IMR-90 (cell line): ENCODE data around the gene CYSRT1. TPM values are rescaled to one million over a fixed set of nuclear protein-coding genes. Genes with fewer than 3 reads are reported as not detected.

Experiments
- ATAC-seq: fragments of 200-7000 bp; cut with Tn5 transposase; 2 replicates; pipeline ENCODE4 v1.9.1; 2020; ENCODE audit warnings: low read depth, mild to moderate bottlenecking, moderate library complexity
- BruUV-seq: library from RNA; stranded (reverse); fragments of 400-500 nt; replicated peaks from 2 replicates; lab custom pipeline; 2021; lab: Mats Ljungman, UMichigan
- CTCF ChIA-PET: fragments of 300-600 bp; formaldehyde crosslinking; extraction: SDS; loops from one replicate; lab custom pipeline; 2021; ENCODE audit warnings: antibody characterized with exemption; lab: Yijun Ruan, JAX
- POLR2A ChIA-PET: fragments of 300-600 bp; sonication (Branson Sonifier 250); formaldehyde crosslinking; loops from one replicate; lab custom pipeline; 2022; ENCODE audit warnings: antibody characterized with exemption; ENCODE audit not compliant: unreplicated experiment; lab: Charles Lee
- DNase-seq: peaks from one replicate; pipeline ENCODE4 v3.0.0; 2013
- H2AFZ ChIP-seq: replicated peaks from 2 replicates; pipeline ENCODE3; 2013; ENCODE audit warnings: low read length, mild to moderate bottlenecking; ENCODE audit not compliant: poor library complexity
- H2AK5ac ChIP-seq: 2 replicates; pipeline ENCODE4 v1.6.1; 2013; ENCODE audit warnings: low read depth, low read length, inconsistent platforms
- H2AK9ac ChIP-seq: replicated peaks from 2 replicates; pipeline ENCODE3; 2013; ENCODE audit warnings: mild to moderate bottlenecking, low read depth, low read length, moderate library complexity; ENCODE audit not compliant: poor library complexity
- H2BK120ac ChIP-seq: 2 replicates; pipeline ENCODE4 v1.6.1; 2013; ENCODE audit warnings: low read depth, low read length, inconsistent platforms
- H2BK15ac ChIP-seq: 3 replicates; pipeline ENCODE4 v1.6.1; 2013; ENCODE audit warnings: low read depth, low read length, inconsistent platforms
- H2BK20ac ChIP-seq: 2 replicates; pipeline ENCODE4 v1.6.1; 2013; ENCODE audit warnings: low read depth, mild to moderate bottlenecking, inconsistent platforms, low read length, moderate library complexity
- H2BK5ac ChIP-seq: 2 replicates; pipeline ENCODE4 v1.6.1; 2013; ENCODE audit warnings: mild to moderate bottlenecking, low read depth, low read length, inconsistent platforms; ENCODE audit not compliant: poor library complexity, severe bottlenecking
- H3K14ac ChIP-seq: replicated peaks from 2 replicates; pipeline ENCODE4 v1.6.1; 2013; ENCODE audit warnings: low read depth, low read length, inconsistent platforms
- H3K18ac ChIP-seq: 2 replicates; pipeline ENCODE4 v1.6.1; 2013; ENCODE audit warnings: low read depth, low read length, control low read depth
- H3K23ac ChIP-seq: 2 replicates; pipeline ENCODE4 v1.6.1; 2013; ENCODE audit warnings: low read depth, low read length, inconsistent platforms
- H3K27ac ChIP-seq: 2 replicates; pipeline ENCODE4 v1.5.1; 2013; ENCODE audit warnings: mild to moderate bottlenecking, control low read depth, low read length; ENCODE audit not compliant: insufficient read depth
- H3K27me3 ChIP-seq: 2 replicates; pipeline ENCODE4 v1.6.1; 2013; ENCODE audit warnings: low read length; ENCODE audit not compliant: control insufficient read depth, insufficient read depth
- H3K36me3 ChIP-seq: 2 replicates; pipeline ENCODE4 v1.6.1; 2013; ENCODE audit warnings: low read length, mixed read lengths; ENCODE audit not compliant: control insufficient read depth, insufficient read depth
- H3K4ac ChIP-seq: 2 replicates; pipeline ENCODE4 v1.6.1; 2013; ENCODE audit warnings: low read depth, low read length, inconsistent platforms
- H3K4me1 ChIP-seq: 2 replicates; pipeline ENCODE4 v1.6.1; 2013; ENCODE audit warnings: low read length, mixed read lengths; ENCODE audit not compliant: control insufficient read depth, insufficient read depth
- H3K4me2 ChIP-seq: 2 replicates; pipeline ENCODE4 v1.6.1; 2013; ENCODE audit warnings: low read depth, mild to moderate bottlenecking, control low read depth, low read length, moderate library complexity
- H3K4me3 ChIP-seq: 2 replicates; pipeline ENCODE4 v1.5.1; 2013; ENCODE audit warnings: low read depth, mild to moderate bottlenecking, control low read depth, low read length, moderate library complexity; ENCODE audit not compliant: insufficient read depth
- H3K56ac ChIP-seq: 2 replicates; pipeline ENCODE4 v1.6.1; 2013; ENCODE audit warnings: low read length, inconsistent platforms; ENCODE audit not compliant: insufficient read depth; ENCODE audit errors: extremely low read depth
- H3K79me1 ChIP-seq, 2 experiments: 2 replicates each; pipeline ENCODE4 v1.6.1; 2013; ENCODE audit warnings: low read length in 2 of 2, inconsistent platforms in 1 of 2, low read depth in 1 of 2
- H3K9ac ChIP-seq: 2 replicates; pipeline ENCODE4 v1.6.1; 2013; ENCODE audit warnings: low read depth, low read length, control low read depth
- H3K9me1 ChIP-seq: 2 replicates; pipeline ENCODE4 v1.6.1; 2013; ENCODE audit warnings: low read length, inconsistent platforms; ENCODE audit not compliant: insufficient read depth
- H3K9me3 ChIP-seq: 2 replicates; pipeline ENCODE4 v1.6.1; 2013; ENCODE audit warnings: low read length; ENCODE audit not compliant: control insufficient read depth, insufficient read depth
- H4K20me1 ChIP-seq: 2 replicates; pipeline ENCODE4 v1.6.1; 2013; ENCODE audit warnings: low read length, inconsistent platforms; ENCODE audit not compliant: insufficient read depth
- H4K5ac ChIP-seq: 2 replicates; pipeline ENCODE4 v1.6.1; 2013; ENCODE audit warnings: mild to moderate bottlenecking, low read depth, low read length, control low read depth
- H4K8ac ChIP-seq, 2 experiments: 2 replicates each; pipeline ENCODE4 v1.6.1; 2013; ENCODE audit warnings: low read depth in 2 of 2, low read length in 2 of 2, control low read depth in 1 of 2, inconsistent platforms in 1 of 2
- H4K91ac ChIP-seq: 2 replicates; pipeline ENCODE4 v1.6.1; 2013; ENCODE audit warnings: low read depth, low read length, inconsistent platforms; ENCODE audit not compliant: insufficient read depth
- CTCF ChIP-seq: conservative IDR thresholded peaks from 2 replicates; pipeline ENCODE4 v1.5.1; 2012; ENCODE audit warnings: mild to moderate bottlenecking, low read depth, low read length, improper control_type of control experiment
- ELK1 ChIP-seq: fragments of 150-350 bp; IDR thresholded peaks from 2 replicates; pipeline ENCODE4 v1.6.1; 2016; ENCODE audit warnings: low read depth, mild to moderate bottlenecking, low read length, moderate library complexity, borderline replicate concordance
- FOS ChIP-seq: fragments of 150-350 bp; IDR thresholded peaks from 2 replicates; pipeline ENCODE4 v1.6.1; 2016; ENCODE audit warnings: low read depth, low read length
- MAFK ChIP-seq: IDR thresholded peaks from 2 replicates; pipeline ENCODE4 v1.6.1; 2012; ENCODE audit warnings: low read depth, low read length, improper control_type of control experiment
- MXI1 ChIP-seq: IDR thresholded peaks from 2 replicates; pipeline ENCODE4 v1.6.1; 2012; ENCODE audit warnings: low read depth, mild to moderate bottlenecking, low read length, moderate library complexity, borderline replicate concordance
- NFE2L2 ChIP-seq: fragments of 150-350 bp; IDR thresholded peaks from 2 replicates; pipeline ENCODE4 v1.6.1; 2016; ENCODE audit warnings: low read depth, mild to moderate bottlenecking, low read length
- POLR2A ChIP-seq: IDR thresholded peaks from 2 replicates; pipeline ENCODE4 v1.6.1; 2012; ENCODE audit warnings: mild to moderate bottlenecking, low read depth, low read length
- RAD21 ChIP-seq: IDR thresholded peaks from 2 replicates; pipeline ENCODE4 v1.6.1; 2012; ENCODE audit warnings: low read length, improper control_type of control experiment
- RCOR1 ChIP-seq: IDR thresholded peaks from 2 replicates; pipeline ENCODE4 v1.6.1; 2012; ENCODE audit warnings: mild to moderate bottlenecking, low read length, improper control_type of control experiment; ENCODE audit not compliant: insufficient replicate concordance
- RFX5 ChIP-seq: IDR thresholded peaks from 2 replicates; pipeline ENCODE4 v1.8.0; 2012; ENCODE audit warnings: low read depth, mild to moderate bottlenecking, low read length, moderate library complexity
- SMC3 ChIP-seq: fragments of 150-350 bp; IDR thresholded peaks from 2 replicates; pipeline ENCODE4 v1.6.1; 2016; ENCODE audit warnings: low read depth, mild to moderate bottlenecking, antibody characterized with exemption, low read length, moderate library complexity
- USF2 ChIP-seq: fragments of 150-350 bp; IDR thresholded peaks from 2 replicates; pipeline ENCODE4 v1.6.1; 2017; ENCODE audit warnings: mild to moderate bottlenecking, antibody characterized with exemption, low read length, low read depth
- WGBS, 2 experiments: methylation state at CpG; one replicate each; pipeline versions ENCODE4 v1.1.5 to v1.1.7; 2013; ENCODE audit warnings: missing lambda C conversion rate in 2 of 2; ENCODE audit not compliant: insufficient read length in 1 of 2; ENCODE audit errors: extremely low coverage in 2 of 2; 5-methylcytosine and 5-hydroxymethylcytosine counted together
- dilution Hi-C: fragments of 300-500 bp; cut with HindIII; formaldehyde crosslinking; loops from one replicate; pipeline ENCODE4 v1.14.3; 2018; ENCODE audit warnings: low sequenced_read_pairs; ENCODE audit not compliant: unreplicated experiment
- in situ Hi-C: fragments of 300-500 bp; cut with MboI; formaldehyde crosslinking; loops from 3 replicates; pipeline ENCODE4 v1.14.3; 2019; ENCODE audit warnings: low sequenced_read_pairs, inconsistent platforms, mixed read lengths
- intact Hi-C: fragments of 100-400 bp; cut with micrococcal nuclease; formaldehyde crosslinking; loops from 2 replicates; pipeline ENCODE4 v1.10.0; 2022
- polyA plus RNA-seq, 3 experiments: library from polyadenylated mRNA; depleted of rRNA; stranded (reverse); fragments of >200 nt; gene quantifications; 2 replicates each; pipeline ENCODE4 v1.2.3, GENCODE V29; 2012; ENCODE audit warnings: low replicate concordance in 1 of 3
- total RNA-seq: library from RNA; depleted of rRNA; stranded (reverse); fragments of >200 nt; gene quantifications from 2 replicates; pipeline ENCODE4 v1.2.3, GENCODE V29; 2012

CYSRT1 gene
- total and polyA plus RNA-seq, 2 of the 4 experiments (the other 2 are of a cell fraction) = 0.18 to 0.84 TPM

GRCh38 chr9:137201205-137201868 lies 23.6 kb upstream of the CYSRT1 start:
- peak overlapping the region; percentile 94 for H2AK9ac ChIP-seq
- no peaks in the 10 kb centered on the region for H3K27me3 ChIP-seq
- peak overlapping the region; percentile 93 for H3K9ac ChIP-seq
- peaks cover 34 to 81% of the 10 kb centered on the region in 2 experiments for H3K79me1 ChIP-seq
- peak overlapping the region; percentile 86 for H3K4me2 ChIP-seq
- H3K18ac ChIP-seq = no peak overlapping the region
- H4K5ac ChIP-seq = peak overlapping the region; percentile 83
- intact Hi-C loops = no loop called here
- peak overlapping the region; percentile 98 for H2AK5ac ChIP-seq
- H3K56ac ChIP-seq = peak overlapping the region; percentile 25; the same call in 1 of the 2 replicates
- dilution Hi-C loops = no loop called here
- no peak overlapping the region for H2BK20ac ChIP-seq
- no peaks in the 10 kb centered on the region for H3K36me3 ChIP-seq
- H3K4me3 ChIP-seq = peak overlapping the region; percentile 88
- peak overlapping the region; percentile 100 for H2AFZ ChIP-seq
- H3K14ac ChIP-seq = peak overlapping the region; percentile 93
- peaks cover 24% of the 10 kb centered on the region for H3K4me1 ChIP-seq
- 3% methylated on average over 7 of the region's 23 CpGs; no CpG with 5 or more reads in 1 of the 2 experiments for WGBS, 2 experiments
- CTCF ChIA-PET = no interaction called here
- peak overlapping the region; percentile 91 for H3K27ac ChIP-seq
- no peak overlapping the region for H2BK15ac ChIP-seq
- no TSS peak for BruUV-seq
- H3K9me3 ChIP-seq = no peaks in the 10 kb centered on the region
- DNase-seq (no peak), ATAC-seq (no peak)
- H2BK5ac ChIP-seq = peak overlapping the region; percentile 61
- H3K23ac ChIP-seq = peak overlapping the region; percentile 68
- H4K91ac ChIP-seq = peak overlapping the region; percentile 93; the same call in 1 of the 2 replicates
- POLR2A ChIA-PET = interaction anchor here (0.6 to 0.9 kb wide), 3 partner anchors 12 to 39 kb away, joined by 3 to 16 read pairs (median 4); partner anchors contain the start of gene SSNA1
- TF ChIP-seq MXI1 (no peak), SMC3 (no peak), RCOR1 (no peak), USF2 (no peak), CTCF (no peak), MAFK (no peak), ELK1 (no peak), RFX5 (no peak), POLR2A (no peak), RAD21 (no peak), NFE2L2 (no peak), FOS (no peak)
- no peak overlapping the region for H2BK120ac ChIP-seq
- H3K4ac ChIP-seq = peak overlapping the region; percentile 97
- peaks cover 32% of the 10 kb centered on the region for H4K20me1 ChIP-seq
- in situ Hi-C loops = no loop called here
- 0 out of 2 replicates have a peak, but pooled peaks cover 2% of the 10 kb centered on the region for H3K9me1 ChIP-seq
- peak overlapping the region; percentile 97 to 98 for H4K8ac ChIP-seq
